Caco-2 (cell line): ENCODE results near the gene TENM3. TPM values are rescaled to one million over a fixed set of nuclear protein-coding genes. Genes with fewer than 3 reads are reported as not detected.

ENCODE experiments used
- BruUV-seq: library from RNA; stranded (reverse); fragments of 400-500 nt; replicated peaks from 2 replicates; lab custom pipeline; 2021; lab: Mats Ljungman, UMichigan
- CTCF ChIA-PET: fragments of 300-600 bp; sonication (Branson Sonifier 250); formaldehyde crosslinking; loops from one replicate; lab custom pipeline; 2022; ENCODE audit warnings: antibody characterized with exemption; lab: Charles Lee
- POLR2A ChIA-PET: fragments of 300-600 bp; sonication (Branson Sonifier 250); formaldehyde crosslinking; loops from one replicate; lab custom pipeline; 2022; ENCODE audit warnings: antibody characterized with exemption; lab: Charles Lee
- DNase-seq, 2 experiments: peaks; one replicate each; pipeline versions ENCODE4 v3.0.0 to v3.0.0-alpha.2; 2020 to 2022
- H3K27me3 ChIP-seq: replicated peaks from 2 replicates; pipeline ENCODE4 v1.6.0; 2011; ENCODE audit warnings: low read length; ENCODE audit not compliant: control insufficient read depth, insufficient read depth
- H3K36me3 ChIP-seq: 2 replicates; pipeline ENCODE4 v1.5.1; 2011; ENCODE audit warnings: low read length; ENCODE audit not compliant: control insufficient read depth, insufficient read depth
- H3K4me1 ChIP-seq: fragments of 250-450 bp; sonication (Bioruptor Pico); 2 replicates; pipeline ENCODE4 v1.5.1; 2020; ENCODE audit warnings: mild to moderate bottlenecking
- H3K4me3 ChIP-seq: 2 replicates; pipeline ENCODE4 v1.5.1; 2011; ENCODE audit warnings: low read depth, mild to moderate bottlenecking, control low read depth, low read length
- H3K9me3 ChIP-seq: fragments of 250-450 bp; sonication (Bioruptor Pico); 2 replicates; pipeline ENCODE4 v1.5.1; 2020; ENCODE audit warnings: mild to moderate bottlenecking, moderate library complexity
- H3K27ac Mint-ChIP-seq: one replicate; pipeline ENCODE4 v1.8.0; 2022; ENCODE audit warnings: mixed read lengths; ENCODE audit not compliant: unreplicated experiment
- H3K27me3 Mint-ChIP-seq: one replicate; pipeline ENCODE4 v1.8.0; 2022; ENCODE audit warnings: mixed read lengths; ENCODE audit not compliant: insufficient read depth, unreplicated experiment
- H3K36me3 Mint-ChIP-seq: one replicate; pipeline ENCODE4 v1.8.0; 2022; ENCODE audit warnings: mild to moderate bottlenecking, mixed read lengths; ENCODE audit not compliant: insufficient read depth, unreplicated experiment
- H3K4me1 Mint-ChIP-seq: one replicate; pipeline ENCODE4 v1.8.0; 2022; ENCODE audit warnings: low read depth, mixed read lengths; ENCODE audit not compliant: unreplicated experiment
- H3K4me3 Mint-ChIP-seq: one replicate; pipeline ENCODE4 v1.8.0; 2022; ENCODE audit warnings: mild to moderate bottlenecking, moderate library complexity, mixed read lengths; ENCODE audit not compliant: unreplicated experiment
- H3K9me3 Mint-ChIP-seq: one replicate; pipeline ENCODE4 v1.8.0; 2022; ENCODE audit warnings: mixed read lengths; ENCODE audit not compliant: unreplicated experiment
- CTCF ChIP-seq, 2 experiments: fragments of 200-600 bp in 1 of 2; IDR thresholded peaks; 1 replicate in 1 of 2; 2 replicates in 1 of 2; pipeline versions ENCODE4 v1.5.1 to v1.8.0; 2011 to 2022; ENCODE audit warnings: antibody characterized with exemption in 1 of 2, control low read depth in 1 of 2, inconsistent platforms in 1 of 2, low read depth in 1 of 2, low read length in 1 of 2, mild to moderate bottlenecking in 1 of 2, moderate library complexity in 1 of 2; ENCODE audit not compliant: insufficient read depth in 1 of 2, severe bottlenecking in 1 of 2, unreplicated experiment in 1 of 2
- intact Hi-C: fragments of 100-400 bp; cut with micrococcal nuclease; formaldehyde crosslinking; loops from one replicate; pipeline ENCODE4 v1.10.0; 2022; ENCODE audit not compliant: unreplicated experiment
- total RNA-seq: library from RNA; stranded (reverse); gene quantifications from 2 replicates; pipeline ENCODE4 v1.2.3, GENCODE V29; 2022

The TENM3 gene
- total RNA-seq, 1 experiment from 2014 or later: 94.7 TPM

DNA sequence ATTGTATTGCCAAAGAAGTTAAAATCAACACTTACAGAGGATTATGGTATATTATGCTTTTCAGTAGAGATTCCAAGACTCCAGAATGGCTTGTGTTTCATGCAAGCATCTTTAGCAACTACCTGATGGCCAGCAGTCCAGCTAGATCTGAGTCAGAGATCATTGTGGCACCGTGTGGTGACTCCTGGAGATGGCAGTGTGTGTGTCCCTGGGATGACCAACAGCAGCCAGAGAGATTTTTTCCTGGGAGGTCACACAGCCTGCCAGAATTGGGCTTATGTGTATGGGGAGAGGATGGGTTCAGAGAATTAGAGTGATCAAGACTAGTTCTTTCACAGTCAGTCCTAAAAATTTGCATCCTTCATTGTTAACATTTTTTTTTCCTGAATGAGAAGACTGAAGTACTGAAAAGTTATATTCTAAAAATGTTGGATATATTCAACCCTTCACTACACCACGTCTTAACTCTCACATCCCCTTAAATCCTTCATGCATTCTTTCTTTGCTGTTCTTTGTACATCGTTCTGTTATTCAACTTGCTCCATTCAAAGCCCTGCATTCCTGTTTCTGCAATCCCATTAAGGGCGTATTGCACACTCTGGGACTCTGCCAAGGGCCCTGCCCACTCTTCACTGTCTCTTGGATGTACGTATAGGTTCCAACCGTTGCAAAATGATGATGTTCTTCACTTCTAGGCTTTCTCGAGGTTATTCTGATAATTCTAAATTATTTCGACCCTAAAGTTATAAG, 12.4 kb downstream of the TENM3 start:
- CTCF ChIA-PET: no interaction called here
- Mint-ChIP-seq H3K27ac (no peak overlapping the region), H3K36me3 (peaks cover 58% of the 10 kb centered on the region), H3K9me3 (no peaks in the 10 kb centered on the region), H3K4me3 (peak overlapping the region; percentile 5), H3K4me1 (peaks cover 10% of the 10 kb centered on the region), H3K27me3 (no peaks in the 10 kb centered on the region)
- no peak for TF ChIP-seq CTCF (IDR thresholded peaks at IDR 0.05; ENCODE audit: insufficient read depth in 1 of 2, low read depth in 1 of 2, low read length in 1 of 2, severe bottlenecking in 1 of 2, unreplicated experiment in 1 of 2)
- no peak overlapping the region for H3K4me3 ChIP-seq
- no TSS peak for BruUV-seq
- peaks cover 10% of the 10 kb centered on the region; the same call in 1 of the 2 replicates for H3K4me1 ChIP-seq
- no peaks in the 10 kb centered on the region for H3K36me3 ChIP-seq
- peaks cover 2% of the 10 kb centered on the region; the same call in 1 of the 2 replicates for H3K9me3 ChIP-seq
- intact Hi-C loops: no loop called here
- no peak for DNase-seq
- POLR2A ChIA-PET: no interaction called here
- no peaks in the 10 kb centered on the region for H3K27me3 ChIP-seq

DNA sequence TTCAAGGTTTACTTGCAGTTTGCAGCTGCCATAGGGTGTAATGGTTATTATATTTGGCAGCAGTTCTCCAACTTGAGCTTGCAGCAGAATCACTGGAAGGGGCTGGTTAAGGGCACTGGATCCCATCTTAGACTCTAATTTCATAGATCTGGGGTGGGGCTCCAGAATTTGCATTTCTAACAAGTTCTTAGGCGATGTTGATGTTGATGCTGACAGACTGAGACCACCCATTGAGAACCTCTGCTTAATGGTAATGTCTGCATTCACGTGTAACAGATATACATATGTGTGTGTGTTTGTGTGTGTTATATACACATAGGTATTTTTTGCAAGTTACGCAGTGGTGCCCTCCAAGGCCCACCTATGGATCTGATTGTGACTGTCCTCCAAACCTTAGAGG, 13.8 kb downstream of the TENM3 start:
- intact Hi-C loops: no loop called here

DNA sequence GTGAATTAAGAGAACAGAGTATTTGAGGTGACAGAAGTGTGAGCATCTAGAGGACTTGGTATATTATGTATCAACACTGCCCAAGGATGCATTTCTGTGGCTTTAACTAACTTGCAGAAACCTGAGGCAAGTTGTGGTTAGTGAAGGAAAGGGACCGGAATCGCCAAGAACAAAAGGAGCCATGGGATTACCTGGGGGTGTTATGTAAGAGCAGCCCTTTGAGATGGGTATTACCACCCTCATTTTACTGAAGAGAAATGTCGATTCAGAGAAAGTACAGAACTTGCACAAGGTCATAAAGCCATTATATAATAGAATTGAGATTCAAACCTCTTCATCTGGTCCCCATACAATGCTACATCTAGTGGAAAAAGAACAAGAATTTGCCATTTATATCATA, 14.3 kb downstream of the TENM3 start:
- ChIA-PET POLR2A (no interaction called here), CTCF (no interaction called here)
- peaks cover 52% of the 10 kb centered on the region for H3K36me3 Mint-ChIP-seq
- BruUV-seq: no TSS peak
- H3K4me3 Mint-ChIP-seq: no peak overlapping the region
- no peaks in the 10 kb centered on the region for H3K27me3 Mint-ChIP-seq
- H3K36me3 ChIP-seq: no peaks in the 10 kb centered on the region
- H3K9me3 ChIP-seq: peaks cover 2% of the 10 kb centered on the region; the same call in 1 of the 2 replicates
- TF ChIP-seq CTCF (IDR thresholded peaks at IDR 0.05; ENCODE audit: insufficient read depth in 1 of 2, low read depth in 1 of 2, low read length in 1 of 2, severe bottlenecking in 1 of 2, unreplicated experiment in 1 of 2): no peak
- H3K9me3 Mint-ChIP-seq: no peaks in the 10 kb centered on the region
- peaks cover 10% of the 10 kb centered on the region; the same call in 1 of the 2 replicates for H3K4me1 ChIP-seq
- H3K27ac Mint-ChIP-seq: peak overlapping the region; percentile 11
- no peak for DNase-seq
- H3K27me3 ChIP-seq: no peaks in the 10 kb centered on the region
- H3K4me3 ChIP-seq: no peak overlapping the region
- intact Hi-C loops: no loop called here
- peaks cover 10% of the 10 kb centered on the region for H3K4me1 Mint-ChIP-seq

More for the DNA sequence above, 13.8 kb downstream of the TENM3 start:
- POLR2A ChIA-PET: no interaction called here
- DNase-seq: no peak
- Mint-ChIP-seq H3K4me1 (peaks cover 10% of the 10 kb centered on the region), H3K27ac (peak overlapping the region; percentile 11), H3K4me3 (no peak overlapping the region), H3K36me3 (peaks cover 53% of the 10 kb centered on the region), H3K9me3 (no peaks in the 10 kb centered on the region), H3K27me3 (no peaks in the 10 kb centered on the region)
- H3K27me3 ChIP-seq: no peaks in the 10 kb centered on the region
- H3K4me1 ChIP-seq: peaks cover 10% of the 10 kb centered on the region; the same call in 1 of the 2 replicates
- H3K36me3 ChIP-seq: no peaks in the 10 kb centered on the region
- H3K9me3 ChIP-seq: peaks cover 2% of the 10 kb centered on the region; the same call in 1 of the 2 replicates
- CTCF ChIA-PET: no interaction called here
- no TSS peak for BruUV-seq
- no peak for TF ChIP-seq CTCF (IDR thresholded peaks at IDR 0.05; ENCODE audit: insufficient read depth in 1 of 2, low read depth in 1 of 2, low read length in 1 of 2, severe bottlenecking in 1 of 2, unreplicated experiment in 1 of 2)
- no peak overlapping the region for H3K4me3 ChIP-seq
